CD4-positive, alpha-beta T cell (primary cell): Measurements from ENCODE around the gene DNAH11. TPM values are rescaled to one million over a fixed set of nuclear protein-coding genes. Genes with fewer than 3 reads are reported as not detected.

Source experiments
- ATAC-seq: fragments of 200-7000 bp; cut with Tn5 transposase; one replicate; pipeline ENCODE4 v1.10.0; 2022; ENCODE audit warnings: mild to moderate bottlenecking; ENCODE audit not compliant: poor library complexity
- CTCF ChIA-PET: fragments of 350-600 bp; sonication (Branson Sonifier 250); formaldehyde crosslinking; loops from one replicate; lab custom pipeline; 2021; ENCODE audit warnings: antibody characterized with exemption, inconsistent platforms; lab: Charles Lee
- POLR2A ChIA-PET: fragments of 350-600 bp; sonication (Branson Sonifier 250); formaldehyde crosslinking; loops from one replicate; lab custom pipeline; 2021; ENCODE audit warnings: antibody characterized with exemption, inconsistent platforms; lab: Charles Lee
- DNase-seq, 14 experiments: peaks; one replicate each; pipeline ENCODE4 v3.0.0-alpha.2; 2013 to 2020; ENCODE audit warnings: mixed read lengths in 2 of 14
- H3K27ac ChIP-seq, 2 donors: one replicate each; pipeline versions ENCODE4 v1.5.1 to v1.7.0; 2013; ENCODE audit warnings: low read length in 2 of 2, low read depth in 1 of 2, mild to moderate bottlenecking in 1 of 2
- H3K27me3 ChIP-seq, 2 experiments: 1 replicate in 1 of 2; 2 replicates in 1 of 2; pipeline versions ENCODE4 v1.6.1 to v1.7.0; 2013; ENCODE audit warnings: low read length in 2 of 2, control low read depth in 1 of 2, mild to moderate bottlenecking in 1 of 2, moderate library complexity in 1 of 2; ENCODE audit not compliant: insufficient read depth in 2 of 2, control insufficient read depth in 1 of 2
- H3K36me3 ChIP-seq: one replicate; pipeline ENCODE4 v1.6.1; 2013; ENCODE audit warnings: low read length, control low read depth; ENCODE audit not compliant: insufficient read depth
- H3K4me1 ChIP-seq: one replicate; pipeline ENCODE4 v1.6.1; 2013; ENCODE audit warnings: low read length, control low read depth; ENCODE audit not compliant: insufficient read depth
- H3K4me3 ChIP-seq: one replicate; pipeline ENCODE4 v1.5.1; 2013; ENCODE audit warnings: mild to moderate bottlenecking, low read length, moderate library complexity
- H3K9me3 ChIP-seq, 2 experiments: 1 replicate in 1 of 2; 2 replicates in 1 of 2; pipeline versions ENCODE4 v1.6.1 to v1.7.0; 2013; ENCODE audit warnings: low read length in 2 of 2, mild to moderate bottlenecking in 2 of 2, control low read depth in 1 of 2, moderate library complexity in 1 of 2; ENCODE audit not compliant: control insufficient read depth in 1 of 2, insufficient read depth in 1 of 2
- H3K27ac Mint-ChIP-seq: one replicate; pipeline ENCODE4 v1.8.0; 2020; ENCODE audit warnings: mixed read lengths
- H3K27me3 Mint-ChIP-seq: one replicate; pipeline ENCODE4 v1.8.0; 2021; ENCODE audit warnings: mixed read lengths
- H3K36me3 Mint-ChIP-seq: one replicate; pipeline ENCODE4 v1.8.0; 2021; ENCODE audit warnings: low read depth, mixed read lengths
- H3K4me1 Mint-ChIP-seq: one replicate; pipeline ENCODE4 v1.8.0; 2021; ENCODE audit warnings: low read depth, mixed read lengths
- H3K4me3 Mint-ChIP-seq: one replicate; pipeline ENCODE4 v1.8.0; 2020; ENCODE audit warnings: mild to moderate bottlenecking, mixed read lengths
- H3K9me3 Mint-ChIP-seq: one replicate; pipeline ENCODE4 v1.8.0; 2020; ENCODE audit warnings: mixed read lengths
- CTCF ChIP-seq: fragments of 200-600 bp; IDR thresholded peaks from one replicate; pipeline ENCODE4 v1.8.0; 2022; ENCODE audit warnings: antibody characterized with exemption, mild to moderate bottlenecking
- intact Hi-C, 2 experiments: fragments of 100-400 bp; cut with DNase I in 1 of 2; cut with micrococcal nuclease in 1 of 2; formaldehyde crosslinking; loops; one replicate each; pipeline versions ENCODE4 v1.15.1 to v1.9.0; 2023 to 2025; cut with DNase I, micrococcal nuclease
- total RNA-seq, 174 experiments: library from RNA in 2 of 174; stranded (reverse) in 2 of 174; gene quantifications; one replicate each; pipeline ENCODE4 v1.2.3 and lab custom pipeline; 2021 to 2026

DNAH11 gene
- total RNA-seq, 2 experiments from 2014 or later = 0.11 TPM; not detected in 1

- no peaks in the 10 kb centered on the region for H3K4me1 Mint-ChIP-seq
- no peak for TF ChIP-seq CTCF
- no peak overlapping the region for H3K27ac Mint-ChIP-seq
- no peak overlapping the region for H3K27ac ChIP-seq
- H3K9me3 ChIP-seq = no peaks in the 10 kb centered on the region
- ChIA-PET POLR2A (no interaction called here), CTCF (no interaction called here)
- no peaks in the 10 kb centered on the region for H3K27me3 ChIP-seq
- H3K36me3 ChIP-seq = no peaks in the 10 kb centered on the region
- no peaks in the 10 kb centered on the region for H3K4me1 ChIP-seq
- DNase-seq (no peak), ATAC-seq (no peak)
- intact Hi-C loops = no loop called here
- no peaks in the 10 kb centered on the region for H3K36me3 Mint-ChIP-seq
- H3K4me3 Mint-ChIP-seq = no peak overlapping the region
- no peaks in the 10 kb centered on the region for H3K9me3 Mint-ChIP-seq
- H3K27me3 Mint-ChIP-seq = no peaks in the 10 kb centered on the region
- H3K4me3 ChIP-seq = no peak overlapping the region
Measured at GRCh38 chr7:21719846-21720245, 177.0 kb downstream of the DNAH11 start.

GRCh38 chr7:21722371-21722770, 179.5 kb downstream of the DNAH11 start:
- no peaks in the 10 kb centered on the region for H3K27me3 ChIP-seq
- no peak for DNase-seq
- H3K36me3 ChIP-seq = no peaks in the 10 kb centered on the region
- no peaks in the 10 kb centered on the region for H3K4me1 Mint-ChIP-seq
- H3K4me3 Mint-ChIP-seq = no peak overlapping the region
- H3K9me3 ChIP-seq = no peaks in the 10 kb centered on the region
- H3K27ac Mint-ChIP-seq = no peak overlapping the region
- H3K9me3 Mint-ChIP-seq = no peaks in the 10 kb centered on the region
- intact Hi-C loops = no loop called here
- ATAC-seq = no peak
- H3K36me3 Mint-ChIP-seq = no peaks in the 10 kb centered on the region
- no peaks in the 10 kb centered on the region for H3K27me3 Mint-ChIP-seq
- TF ChIP-seq CTCF = no peak
- POLR2A ChIA-PET = no interaction called here
- no peak overlapping the region for H3K4me3 ChIP-seq
- no peak overlapping the region for H3K27ac ChIP-seq
- H3K4me1 ChIP-seq = no peaks in the 10 kb centered on the region
- CTCF ChIA-PET = no interaction called here

- no peaks in the 10 kb centered on the region for H3K27me3 Mint-ChIP-seq
- no peaks in the 10 kb centered on the region for H3K4me1 ChIP-seq
- H3K4me3 ChIP-seq = no peak overlapping the region
- ChIA-PET CTCF (no interaction called here), POLR2A (no interaction called here)
- no peak overlapping the region for H3K27ac Mint-ChIP-seq
- no peak overlapping the region for H3K27ac ChIP-seq
- H3K9me3 Mint-ChIP-seq = no peaks in the 10 kb centered on the region
- ATAC-seq = no peak
- H3K36me3 Mint-ChIP-seq = no peaks in the 10 kb centered on the region
- H3K27me3 ChIP-seq = no peaks in the 10 kb centered on the region
- TF ChIP-seq CTCF = no peak
- intact Hi-C loops = no loop called here
- H3K4me1 Mint-ChIP-seq = no peaks in the 10 kb centered on the region
- no peak overlapping the region for H3K4me3 Mint-ChIP-seq
- DNase-seq = no peak
- H3K9me3 ChIP-seq = no peaks in the 10 kb centered on the region
- H3K36me3 ChIP-seq = no peaks in the 10 kb centered on the region
Measured at GRCh38 chr7:21724562-21724961, 181.7 kb downstream of the DNAH11 start.
